SK-N-SH (cell line): ENCODE results near the gene SMIM41. TPM values are rescaled to one million over a fixed set of nuclear protein-coding genes. Genes with fewer than 3 reads are reported as not detected.

Source experiments
- CTCF ChIA-PET: fragments of 300-600, 350-600 bp; formaldehyde crosslinking; extraction: SDS; loops from one replicate; lab custom pipeline; 2021; lab: Yijun Ruan, JAX
- POLR2A ChIA-PET: fragments of 350-600 bp; sonication (Branson Sonifier 250); formaldehyde crosslinking; extraction: SDS; loops from one replicate; lab custom pipeline; 2020; ENCODE audit warnings: antibody characterized with exemption, inconsistent platforms; lab: Yijun Ruan, JAX
- DNase-seq: peaks from one replicate; pipeline ENCODE4 v3.0.0; 2012
- H2AFZ ChIP-seq: fragments of 200-600 bp; sonication (generic); 2 replicates; pipeline ENCODE4 v1.8.1; 2016; ENCODE audit warnings: antibody characterized with exemption, mild to moderate bottlenecking, low read depth
- H3F3A ChIP-seq: fragments of 200-600 bp; sonication (generic); replicated peaks from 2 replicates; pipeline ENCODE3; 2016; ENCODE audit warnings: antibody characterized with exemption, mild to moderate bottlenecking; ENCODE audit not compliant: insufficient read depth
- H3K27ac ChIP-seq, 2 experiments: fragments of 200-500 bp in 1 of 2; fragments of 200-600 bp in 1 of 2; sonication (Bioruptor generic) in 1 of 2; sonication (generic), shearing (Covaris generic) in 1 of 2; 2 replicates each; pipeline versions ENCODE4 v1.5.1 to v1.6.1; 2014 to 2016; ENCODE audit warnings: low read depth in 2 of 2, inconsistent platforms in 1 of 2, low read length in 1 of 2, mild to moderate bottlenecking in 1 of 2, mixed read lengths in 1 of 2
- H3K27me3 ChIP-seq: fragments of 200-600 bp; sonication (generic), shearing (Covaris generic); 2 replicates; pipeline ENCODE4 v1.6.1; 2016; ENCODE audit warnings: mixed run types; ENCODE audit not compliant: insufficient read depth
- H3K36me3 ChIP-seq, 2 experiments: fragments of 200-500 bp in 1 of 2; fragments of 200-600 bp in 1 of 2; sonication (Bioruptor generic) in 1 of 2; sonication (generic) in 1 of 2; replicated peaks in 1 of 2; 2 replicates each; pipeline versions ENCODE3 to v1.5.1; 2014 to 2016; ENCODE audit warnings: low read length in 1 of 2, mild to moderate bottlenecking in 1 of 2; ENCODE audit not compliant: insufficient read depth in 2 of 2, control insufficient read depth in 1 of 2
- H3K4me1 ChIP-seq, 2 experiments: fragments of 200-500 bp in 1 of 2; fragments of 200-600 bp in 1 of 2; sonication (Bioruptor generic) in 1 of 2; sonication (generic), shearing (Covaris generic) in 1 of 2; 2 replicates each; pipeline versions ENCODE4 v1.5.1 to v1.6.1; 2014 to 2016; ENCODE audit warnings: low read depth in 1 of 2, low read length in 1 of 2, mixed run types in 1 of 2; ENCODE audit not compliant: insufficient read depth in 2 of 2, control insufficient read depth in 1 of 2
- H3K4me2 ChIP-seq: fragments of 200-600 bp; sonication (generic), shearing (Covaris generic); 2 replicates; pipeline ENCODE4 v1.6.1; 2017; ENCODE audit warnings: mixed run types
- H3K4me3 ChIP-seq, 2 experiments: fragments of 200-500 bp in 1 of 2; fragments of 200-600 bp in 1 of 2; sonication (Bioruptor generic) in 1 of 2; sonication (generic), shearing (Covaris generic) in 1 of 2; 2 replicates each; pipeline versions ENCODE4 v1.5.1 to v1.8.1; 2014 to 2016; ENCODE audit warnings: low read depth in 2 of 2, inconsistent platforms in 1 of 2, low read length in 1 of 2, mild to moderate bottlenecking in 1 of 2, mixed read lengths in 1 of 2, moderate library complexity in 1 of 2
- H3K79me2 ChIP-seq: fragments of 200-600 bp; sonication (generic); 2 replicates; pipeline ENCODE4 v1.8.1; 2017; ENCODE audit warnings: mild to moderate bottlenecking; ENCODE audit not compliant: insufficient read depth
- H3K9ac ChIP-seq: fragments of 200-600 bp; sonication (generic); 2 replicates; pipeline ENCODE4 v1.6.1; 2017; ENCODE audit warnings: mixed run types
- H3K9me2 ChIP-seq: fragments of 200-600 bp; sonication (generic); 2 replicates; pipeline ENCODE4 v1.6.1; 2017; ENCODE audit warnings: mixed run types
- H3K9me3 ChIP-seq: fragments of 200-600 bp; sonication (generic); 2 replicates; pipeline ENCODE4 v1.6.1; 2017; ENCODE audit warnings: mixed run types, mild to moderate bottlenecking, moderate library complexity
- H4K20me1 ChIP-seq: fragments of 200-600 bp; sonication (generic); 2 replicates; pipeline ENCODE4 v1.6.1; 2017; ENCODE audit warnings: mild to moderate bottlenecking, mixed run types; ENCODE audit not compliant: insufficient read depth
- CTCF ChIP-seq: fragments of 200-600 bp; sonication (generic); IDR thresholded peaks from 2 replicates; pipeline ENCODE4 v1.6.1; 2017; ENCODE audit warnings: antibody characterized with exemption, mild to moderate bottlenecking, moderate library complexity
- EZH2phosphoT487 ChIP-seq: fragments of 200-600 bp; sonication (generic); IDR thresholded peaks from 2 replicates; pipeline ENCODE4 v1.6.1; 2017; ENCODE audit warnings: low read depth, mixed run types, mild to moderate bottlenecking, antibody characterized with exemption, moderate library complexity, borderline replicate concordance
- FOXJ3 ChIP-seq: sonication (generic); formaldehyde crosslinking; IDR thresholded peaks from 2 replicates; pipeline ENCODE4 v1.5.1; 2020; ENCODE audit warnings: mild to moderate bottlenecking, missing genetic modification reagents
- FOXM1 ChIP-seq: IDR thresholded peaks from 2 replicates; pipeline ENCODE4 v1.4.0; 2012; ENCODE audit warnings: low read depth, mild to moderate bottlenecking
- MAX ChIP-seq: IDR thresholded peaks from 2 replicates; pipeline ENCODE4 v1.4.0; 2012; ENCODE audit warnings: low read depth
- MEF2A ChIP-seq: IDR thresholded peaks from 2 replicates; pipeline ENCODE4 v1.4.0; 2012; ENCODE audit warnings: low read depth, borderline replicate concordance
- MXI1 ChIP-seq: IDR thresholded peaks from 2 replicates; pipeline ENCODE4 v1.6.1; 2012; ENCODE audit warnings: mild to moderate bottlenecking, low read depth, low read length, improper control_type of control experiment
- RFX5 ChIP-seq: IDR thresholded peaks from 2 replicates; pipeline ENCODE4 v1.6.1; 2012; ENCODE audit warnings: mild to moderate bottlenecking, improper control_type of control experiment, low read length
- RXRA ChIP-seq: IDR thresholded peaks from 2 replicates; pipeline ENCODE4 v1.4.0; 2012; ENCODE audit warnings: low read depth, mild to moderate bottlenecking, borderline replicate concordance
- TEAD4 ChIP-seq: IDR thresholded peaks from 2 replicates; pipeline ENCODE4 v1.4.0; 2012; ENCODE audit warnings: mild to moderate bottlenecking, borderline replicate concordance; ENCODE audit not compliant: insufficient read depth
- USF1 ChIP-seq: IDR thresholded peaks from 2 replicates; pipeline ENCODE4 v1.4.0; 2012; ENCODE audit warnings: low read depth, borderline replicate concordance
- YY1 ChIP-seq: IDR thresholded peaks from 2 replicates; pipeline ENCODE4 v1.4.0; 2012; ENCODE audit warnings: low read depth, mild to moderate bottlenecking
- ZBTB33 ChIP-seq: IDR thresholded peaks from 2 replicates; pipeline ENCODE4 v1.4.0; 2012; ENCODE audit warnings: low read depth, borderline replicate concordance
- WGBS: methylation state at CpG from one replicate; pipeline ENCODE4 v1.1.6; 2017; ENCODE audit warnings: low lambda C conversion rate; 5-methylcytosine and 5-hydroxymethylcytosine counted together
- polyA plus RNA-seq, 3 experiments: library from polyadenylated mRNA; depleted of rRNA; stranded (reverse); fragments of >200 nt; gene quantifications; 2 replicates each; pipeline ENCODE4 v1.2.3, GENCODE V29; 2012

The SMIM41 gene
- polyA plus RNA-seq, 1 of the 3 experiments (the other 2 are of a cell fraction) = not detected

- Histone ChIP-seq H3K79me2 (no peaks in the 10 kb centered on the region), H3K4me3 (no peak overlapping the region), H3K9ac (no peak overlapping the region), H3K36me3 (no peaks in the 10 kb centered on the region), H4K20me1 (no peaks in the 10 kb centered on the region), H3F3A (no peaks in the 10 kb centered on the region), H3K9me2 (no peaks in the 10 kb centered on the region), H3K27ac (no peak overlapping the region), H3K4me2 (no peak overlapping the region), H3K9me3 (no peaks in the 10 kb centered on the region), H3K4me1 (no peaks in the 10 kb centered on the region; a peak in 1 of 4 replicates), H3K27me3 (peaks cover 4% of the 10 kb centered on the region; the same call in 1 of the 2 replicates), H2AFZ (no peak overlapping the region)
- 71% methylated on average over 5 of the region's 5 CpGs for WGBS
- no peak for DNase-seq
- TF ChIP-seq MXI1 (no peak), MEF2A (no peak), YY1 (no peak), ZBTB33 (no peak), CTCF (no peak), FOXM1 (no peak), TEAD4 (no peak), EZH2phosphoT487 (no peak), RXRA (no peak), FOXJ3 (CRISPR knock-in tag) (no peak), USF1 (no peak), RFX5 (no peak), MAX (no peak)
- CTCF ChIA-PET = interaction anchor here (0.5 to 5.7 kb wide), 8 partner anchors 15 to 826 kb away, joined by 3 to 35 read pairs (median 3); no protein-coding TSS in a partner anchor
- POLR2A ChIA-PET = no interaction called here
These were observed 58.2 kb downstream of the SMIM41 start for GRCh38 chr12:52137746-52138145.
